Right cardiac atrium (tissue), 5 donors: ENCODE data around the gene LRMDA. TPM values are rescaled to one million over a fixed set of nuclear protein-coding genes. Genes with fewer than 3 reads are reported as not detected.

Experiments
- ATAC-seq, 2 donors: fragments of 200-7000 bp; cut with Tn5 transposase; one replicate each; pipeline versions ENCODE4 v1.8.0 to v1.9.1; 2020; ENCODE audit warnings: moderate library complexity in 2 of 2, mild to moderate bottlenecking in 1 of 2
- DNase-seq, 3 donors: peaks; one replicate each; pipeline ENCODE4 v3.0.0-alpha.2; 2020
- H3K27ac ChIP-seq: one replicate; pipeline ENCODE4 v1.5.1; 2013; ENCODE audit warnings: mild to moderate bottlenecking, low read length, control low read depth, moderate library complexity
- H3K27me3 ChIP-seq: one replicate; pipeline ENCODE4 v1.6.1; 2013; ENCODE audit not compliant: control insufficient read depth, insufficient read depth
- H3K4me1 ChIP-seq: one replicate; pipeline ENCODE4 v1.6.1; 2013; ENCODE audit warnings: low read length; ENCODE audit not compliant: control insufficient read depth, insufficient read depth
- H3K4me3 ChIP-seq: one replicate; pipeline ENCODE4 v1.5.1; 2013; ENCODE audit warnings: low read length, control low read depth
- H3K9me3 ChIP-seq: one replicate; pipeline ENCODE4 v1.6.1; 2013; ENCODE audit warnings: low read length; ENCODE audit not compliant: control insufficient read depth
- WGBS: extraction: QIAGEN DNeasy Blood & Tissue Kit; methylation state at CpG from one replicate; pipeline ENCODE4 v1.1.7; 2013; 5-methylcytosine and 5-hydroxymethylcytosine counted together
- intact Hi-C, 4 donors: fragments of 100-400 bp; cut with DNase I; formaldehyde crosslinking; loops; one replicate each; pipeline versions ENCODE4 v1.11.0 to v1.14.0; 2022 to 2023
- polyA plus RNA-seq: library from polyadenylated mRNA; stranded (reverse); fragments of 200-250 nt; gene quantifications from one replicate; pipeline ENCODE4 v1.2.3, GENCODE V29; 2013
- total RNA-seq, 4 donors: library from RNA; stranded (reverse); fragmentation: NEBNext Ultra II Directional; extraction: Animal tissue kit (Norgen Biotek cat#: 25700); gene quantifications; one replicate each; pipeline ENCODE4 v1.2.1, GENCODE V29; 2021
- donor health status: healthy with polysubstance abuse.
- donor health status: DM: no; HTN: yes; CAD: no.
- donor health status: DM: no; HTN: no; CAD: no.
- donor health status: DM: no; HTN: yes; CAD: no; lungs with severe emphysema.
- donor health status: DM: yes; HTN: yes; CAD: no.

LRMDA gene
- total and polyA plus RNA-seq, 5 donors: 42.7 to 97.9 (median 48.8) TPM

DNA sequence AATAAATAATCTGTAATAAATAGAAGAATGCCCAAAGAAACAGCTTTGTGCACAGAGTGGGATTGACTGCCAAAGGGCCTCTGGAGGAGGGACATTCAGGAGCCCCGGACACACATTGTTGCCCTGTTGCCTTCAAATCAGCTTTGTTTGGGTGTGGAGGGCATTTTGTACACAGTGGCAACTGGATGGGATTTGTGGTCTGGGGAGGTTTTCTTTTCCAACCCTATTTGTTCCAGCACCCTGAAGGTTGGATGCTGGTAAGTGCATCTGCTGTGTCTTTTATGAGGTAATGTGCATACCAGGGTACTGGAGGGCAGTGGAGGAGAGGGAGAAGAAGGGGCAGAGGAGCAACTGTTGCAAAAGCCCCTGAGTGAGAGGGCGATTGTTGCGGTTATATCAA lies 6.3 kb downstream of the LRMDA start:
- ATAC-seq: no peak

DNA sequence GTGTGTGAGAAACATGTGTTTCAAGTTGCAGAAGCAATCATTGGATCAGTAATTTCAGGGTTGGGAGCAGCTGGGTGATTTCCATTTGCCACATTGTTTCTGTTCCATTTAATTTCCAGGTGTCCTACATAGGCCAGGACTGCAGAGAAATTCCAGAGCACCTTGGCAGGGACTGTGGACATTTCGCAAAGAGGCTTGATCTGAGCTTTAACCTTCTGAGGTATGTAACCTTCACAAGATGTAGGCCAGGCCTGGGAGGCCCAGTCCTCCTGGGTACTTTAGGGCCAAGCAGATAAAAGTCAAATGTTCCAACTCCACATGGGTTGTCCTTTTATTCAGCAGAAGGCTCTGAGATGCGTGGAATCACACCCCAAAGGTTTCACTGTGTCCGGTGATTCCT lies 6.9 kb downstream of the LRMDA start:
- DNase-seq (no peak), ATAC-seq (peak in 1 of 2 donors; percentile 47)
- no peak overlapping the region for H3K27ac ChIP-seq
- intact Hi-C loops: no loop called here
- no peaks in the 10 kb centered on the region for H3K4me1 ChIP-seq
- H3K27me3 ChIP-seq: no peaks in the 10 kb centered on the region
- no peak overlapping the region for H3K4me3 ChIP-seq
- H3K9me3 ChIP-seq: no peaks in the 10 kb centered on the region
- WGBS: 84% methylated on average over 3 of the region's 3 CpGs

More for the DNA sequence above, 6.3 kb downstream of the LRMDA start:
- Histone ChIP-seq H3K27me3 (no peaks in the 10 kb centered on the region), H3K27ac (no peak overlapping the region), H3K4me1 (no peaks in the 10 kb centered on the region), H3K4me3 (no peak overlapping the region), H3K9me3 (no peaks in the 10 kb centered on the region)
- no peak for DNase-seq
- intact Hi-C loops: no loop called here
- WGBS: 97% methylated on average over 3 of the region's 3 CpGs

DNA sequence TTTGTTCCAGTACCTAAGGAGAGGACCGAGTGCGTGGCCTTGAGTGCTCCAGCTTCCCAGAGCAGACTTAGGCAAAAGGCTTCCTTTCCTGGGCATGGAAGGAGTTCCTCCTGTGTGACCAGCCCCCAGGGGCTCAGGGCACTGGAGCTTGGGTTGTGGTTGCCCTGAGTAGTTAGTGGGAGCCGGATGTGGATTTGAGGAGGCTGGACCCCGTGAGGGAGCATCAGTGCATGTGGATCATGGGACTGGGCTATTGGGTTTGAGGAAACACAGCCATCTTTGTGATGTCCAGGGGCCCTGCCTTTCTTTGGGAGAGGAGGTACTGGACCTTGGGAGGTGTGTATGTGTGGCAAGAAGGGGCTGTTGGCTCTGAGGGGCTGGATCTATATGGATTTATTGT lies 8.4 kb downstream of the LRMDA start:
- Histone ChIP-seq H3K4me3 (no peak overlapping the region), H3K27me3 (no peaks in the 10 kb centered on the region), H3K9me3 (no peaks in the 10 kb centered on the region), H3K4me1 (no peaks in the 10 kb centered on the region), H3K27ac (no peak overlapping the region)
- DNase-seq: no peak
- 91% methylated on average over 4 of the region's 4 CpGs for WGBS
- ATAC-seq: no peak
- intact Hi-C loops: no loop called here

DNA sequence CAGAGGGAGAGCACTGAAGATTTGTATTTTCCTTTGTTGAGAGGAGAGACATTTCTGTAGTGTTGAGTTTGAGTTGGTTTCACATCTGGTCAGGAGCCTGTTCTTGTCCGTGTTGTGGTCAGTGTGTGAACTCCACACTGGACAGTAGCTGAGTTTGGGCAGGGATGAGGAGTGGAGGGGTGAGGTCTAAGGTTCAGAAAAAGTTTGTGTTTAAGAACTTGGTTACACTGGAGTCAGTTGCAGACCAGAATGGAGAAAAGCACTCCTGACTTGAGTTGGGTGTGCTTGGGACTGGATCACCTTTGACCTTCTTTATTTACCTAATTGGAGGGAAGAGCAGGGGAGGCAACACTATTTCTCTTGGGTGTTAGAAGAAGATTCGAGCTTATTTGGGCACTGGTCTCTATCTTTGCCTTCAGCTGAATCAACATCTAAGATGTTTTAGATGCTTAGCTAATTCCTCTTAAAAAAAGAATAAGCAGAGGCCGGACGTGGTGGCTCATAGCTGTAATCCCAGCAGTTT lies 8.9 kb downstream of the LRMDA start:
- DNase-seq: no peak
- intact Hi-C loops: no loop called here
- 95% methylated on average over 4 of the region's 4 CpGs for whole genome bisulfite sequencing
- Histone ChIP-seq H3K27ac (no peak overlapping the region), H3K4me1 (no peaks in the 10 kb centered on the region), H3K27me3 (no peaks in the 10 kb centered on the region), H3K9me3 (no peaks in the 10 kb centered on the region), H3K4me3 (no peak overlapping the region)
- no peak for ATAC-seq

DNA sequence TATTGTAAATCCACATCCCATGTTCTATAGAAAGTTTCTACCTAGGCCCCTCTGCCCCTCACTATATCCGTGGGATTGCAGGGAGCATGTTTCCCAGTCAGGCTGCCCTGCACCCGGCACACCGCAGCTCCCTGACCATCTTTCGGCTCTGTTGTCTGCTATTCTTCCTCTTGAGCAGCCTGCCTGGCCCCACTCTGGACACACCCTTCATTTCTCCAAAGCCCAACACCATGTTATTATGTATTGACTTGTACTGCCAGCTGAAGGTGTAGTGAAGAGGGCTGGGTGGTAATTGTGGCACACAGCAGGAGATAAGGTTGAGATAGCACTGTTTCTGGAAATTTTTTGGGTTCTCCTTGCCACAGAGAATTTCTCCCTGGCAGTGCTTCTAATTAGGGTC lies 9.8 kb downstream of the LRMDA start:
- intact Hi-C loops: no loop called here
- no peak overlapping the region for H3K4me3 ChIP-seq

DNA sequence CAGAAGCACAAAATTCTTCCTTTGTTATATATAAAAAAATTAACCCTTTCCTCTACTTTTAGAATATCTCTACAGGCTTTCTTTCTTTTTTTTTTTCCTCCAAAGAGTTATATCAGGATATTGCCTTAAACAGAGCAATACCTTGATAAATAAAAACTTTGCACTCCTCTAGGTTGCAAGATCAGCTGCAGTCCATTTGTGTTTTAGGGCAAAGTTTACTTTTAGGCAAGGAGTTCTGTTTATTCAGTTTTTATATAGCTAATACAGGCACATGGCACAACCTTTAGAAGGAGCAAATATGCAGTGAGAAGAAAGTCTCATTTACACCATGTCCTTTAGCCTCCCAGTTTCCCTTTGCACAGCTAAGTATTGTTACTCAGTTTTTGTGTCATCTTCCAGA lies 10.3 kb downstream of the LRMDA start:
- no peaks in the 10 kb centered on the region for H3K4me1 ChIP-seq
- DNase-seq (no peak), ATAC-seq (no peak)
- no peak overlapping the region for H3K27ac ChIP-seq
- no peaks in the 10 kb centered on the region for H3K9me3 ChIP-seq
- no peaks in the 10 kb centered on the region for H3K27me3 ChIP-seq
- no peak overlapping the region for H3K4me3 ChIP-seq
- intact Hi-C loops: no loop called here

More for the DNA sequence above, 9.8 kb downstream of the LRMDA start:
- DNase-seq (no peak), ATAC-seq (no peak)
- H3K9me3 ChIP-seq: no peaks in the 10 kb centered on the region
- no peaks in the 10 kb centered on the region for H3K27me3 ChIP-seq
- 86% methylated on average over 4 of the region's 4 CpGs for WGBS
- H3K27ac ChIP-seq: no peak overlapping the region
- H3K4me1 ChIP-seq: no peaks in the 10 kb centered on the region

DNA sequence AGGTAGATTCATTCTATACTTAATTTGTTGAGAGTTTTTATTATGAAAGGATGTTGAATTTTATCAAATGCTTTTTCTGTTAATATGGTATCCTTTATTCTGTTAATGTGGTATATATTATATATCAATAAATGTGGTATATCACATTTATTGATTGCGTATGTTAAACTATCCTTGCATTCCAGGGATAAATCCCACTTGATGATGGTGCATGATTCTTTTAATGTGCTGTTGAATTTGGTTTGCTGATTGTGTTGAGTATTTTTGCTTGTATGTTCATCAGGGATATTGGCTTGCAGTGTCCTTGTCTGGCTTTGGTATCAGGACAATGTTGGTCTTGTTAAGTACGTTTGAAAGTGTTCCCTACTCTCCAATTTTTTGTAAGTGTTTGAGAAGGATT lies 11.9 kb downstream of the LRMDA start:
- no peaks in the 10 kb centered on the region for H3K9me3 ChIP-seq
- no peaks in the 10 kb centered on the region for H3K27me3 ChIP-seq
- ATAC-seq (no peak), DNase-seq (no peak)
- intact Hi-C loops: no loop called here
- H3K27ac ChIP-seq: no peak overlapping the region
- H3K4me3 ChIP-seq: no peak overlapping the region
- no peaks in the 10 kb centered on the region for H3K4me1 ChIP-seq
- WGBS: 97% methylated on average over 2 of the region's 2 CpGs

DNA sequence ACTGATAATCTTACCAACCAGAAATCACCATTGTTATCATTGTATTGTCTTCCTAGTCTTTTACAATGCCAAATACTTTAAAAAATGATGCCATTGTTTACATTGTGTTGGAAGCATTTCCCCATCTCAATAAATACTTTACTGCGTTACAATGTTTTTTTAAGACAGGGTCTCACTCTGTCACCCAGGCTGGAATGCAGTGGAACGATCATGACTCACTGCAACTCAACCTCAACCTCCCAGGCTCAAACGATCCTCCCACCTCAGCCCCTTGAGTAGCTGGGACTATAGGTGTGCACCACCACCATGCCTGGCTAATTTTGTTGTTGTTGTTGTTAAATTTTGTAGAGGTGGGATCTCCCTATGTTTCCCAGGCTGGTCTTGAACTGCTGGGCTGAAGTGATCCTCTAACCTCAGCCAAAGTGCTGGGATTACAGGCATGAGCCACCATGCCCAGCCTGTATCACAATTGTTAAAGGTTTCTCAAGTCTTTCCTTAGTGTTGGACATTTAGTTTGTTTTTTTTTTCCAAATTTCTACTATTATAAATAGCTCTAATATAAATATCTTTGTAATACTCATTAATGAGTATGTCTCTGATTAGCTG lies 13.5 kb downstream of the LRMDA start:
- Histone ChIP-seq H3K4me3 (no peak overlapping the region), H3K27me3 (no peaks in the 10 kb centered on the region), H3K27ac (no peak overlapping the region), H3K9me3 (no peaks in the 10 kb centered on the region), H3K4me1 (peaks cover 4% of the 10 kb centered on the region)
- intact Hi-C loops: no loop called here
- DNase-seq: no peak
- no peak for ATAC-seq
- 87% methylated on average over 3 of the region's 3 CpGs for WGBS

DNA sequence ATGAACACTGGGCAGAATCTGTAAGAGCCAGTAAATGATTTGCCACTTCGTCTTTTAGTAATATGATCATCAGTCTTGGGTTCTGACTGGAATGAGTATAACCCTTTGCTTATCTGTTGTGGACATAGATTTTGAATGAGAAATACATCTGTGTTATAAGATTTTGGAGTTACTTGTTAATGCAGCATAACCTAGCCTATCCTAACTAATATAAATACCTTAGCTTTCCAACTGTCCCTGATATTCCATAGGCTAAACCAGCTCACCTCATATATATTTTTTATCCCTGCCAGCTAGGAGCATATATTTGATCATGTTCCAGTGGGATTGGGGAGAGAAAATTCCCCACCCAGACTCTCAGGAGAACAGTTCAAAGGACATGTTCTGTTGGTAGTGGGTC lies 15.1 kb downstream of the LRMDA start:
- no peaks in the 10 kb centered on the region for H3K27me3 ChIP-seq
- no peak overlapping the region for H3K4me3 ChIP-seq
- no peak for DNase-seq
- no peak overlapping the region for H3K27ac ChIP-seq
- H3K4me1 ChIP-seq: peaks cover 7% of the 10 kb centered on the region
- no peak for ATAC-seq
- 92% methylated on average over 1 of the region's 1 CpG for WGBS
- H3K9me3 ChIP-seq: no peaks in the 10 kb centered on the region
- intact Hi-C loops: no loop called here

DNA sequence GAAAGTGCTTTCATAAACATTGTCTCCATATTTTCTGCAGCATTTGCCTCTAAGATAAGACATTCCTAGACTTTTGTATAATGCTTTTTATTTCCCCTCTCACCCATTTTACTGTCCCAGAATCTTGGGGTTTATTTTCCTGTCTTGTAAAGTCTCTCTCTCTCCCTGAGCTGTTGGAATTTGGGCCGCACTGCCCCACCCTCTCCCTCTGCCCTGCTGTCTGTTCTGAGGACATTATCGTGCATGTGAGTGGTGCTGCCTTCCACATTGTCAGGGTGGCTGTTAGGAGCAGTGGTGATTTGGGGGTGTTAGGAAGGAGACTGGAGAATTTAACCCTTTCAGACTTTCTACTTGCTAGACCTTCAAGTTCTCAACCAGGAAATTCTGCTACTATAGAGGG lies 16.7 kb downstream of the LRMDA start:
- WGBS: 52% methylated on average over 2 of the region's 2 CpGs
- Histone ChIP-seq H3K27me3 (no peaks in the 10 kb centered on the region), H3K4me3 (no peak overlapping the region), H3K9me3 (no peaks in the 10 kb centered on the region), H3K4me1 (peaks cover 7% of the 10 kb centered on the region), H3K27ac (no peak overlapping the region)
- DNase-seq: no peak
- intact Hi-C loops: no loop called here
- peak in 1 of 2 donors; percentile 61 for ATAC-seq

DNA sequence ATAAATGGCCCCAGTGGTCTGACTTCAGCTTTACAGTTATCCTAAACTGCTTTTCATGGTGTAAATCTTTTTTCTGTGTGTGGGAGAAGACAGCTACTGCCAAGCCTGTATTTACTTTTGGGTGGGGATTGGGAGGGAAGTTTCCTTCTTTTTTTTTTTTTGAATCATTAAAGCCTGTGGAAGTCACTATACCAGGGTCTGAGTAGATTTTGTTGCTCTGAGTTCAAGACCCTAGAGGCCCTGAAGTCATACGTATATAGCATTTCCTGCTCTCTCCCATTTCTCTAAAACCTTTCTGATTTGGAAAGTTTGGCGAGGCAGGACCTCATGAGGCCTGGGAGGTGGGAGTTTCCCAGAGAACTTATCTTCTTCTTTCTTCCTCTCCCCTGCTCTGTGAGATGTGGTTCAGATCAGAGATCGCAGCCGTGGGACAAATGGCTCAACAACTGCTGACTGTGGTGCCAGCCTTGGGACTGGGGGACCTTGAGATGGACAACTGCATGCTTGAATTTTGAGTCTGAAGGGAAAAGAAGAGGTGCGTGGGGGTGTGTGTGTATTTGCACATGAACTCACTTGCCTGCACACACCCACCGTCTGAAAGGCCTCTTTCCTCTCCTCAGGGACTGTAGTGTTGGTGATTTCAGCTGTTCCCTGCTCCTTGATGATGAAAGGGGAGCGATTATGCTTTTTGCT lies 18.1 kb downstream of the LRMDA start:
- H3K27ac ChIP-seq: no peak overlapping the region
- H3K27me3 ChIP-seq: no peaks in the 10 kb centered on the region
- DNase-seq (no peak), ATAC-seq (peak; percentile 42 to 79)
- H3K4me3 ChIP-seq: no peak overlapping the region
- WGBS: 46% methylated on average over 7 of the region's 7 CpGs
- H3K9me3 ChIP-seq: no peaks in the 10 kb centered on the region
- H3K4me1 ChIP-seq: peaks cover 7% of the 10 kb centered on the region
- intact Hi-C loops: no loop called here
